GM12878 (cell line): ENCODE data around the gene ICA1. TPM values are rescaled to one million over a fixed set of nuclear protein-coding genes. Genes with fewer than 3 reads are reported as not detected.

Experiments used
- ATAC-seq: fragments of 200-7000 bp; cut with Tn5 transposase; 3 replicates; pipeline ENCODE4 v1.9.1; 2020; ENCODE audit warnings: mild to moderate bottlenecking, moderate library complexity
- BruUV-seq: library from RNA; stranded (reverse); fragments of 400-500 nt; replicated peaks from 2 replicates; lab custom pipeline; 2021; lab: Mats Ljungman, UMichigan
- CTCF ChIA-PET: fragments of 300-600 bp; sonication (Branson Sonifier 250); formaldehyde crosslinking; extraction: SDS; loops from one replicate; lab custom pipeline; 2021; ENCODE audit warnings: inconsistent platforms; lab: Yijun Ruan, JAX
- POLR2A ChIA-PET: fragments of 350-600 bp; formaldehyde crosslinking; extraction: SDS; loops from one replicate; lab custom pipeline; 2021; ENCODE audit warnings: inconsistent platforms; lab: Charles Lee
- RAD21 ChIA-PET: fragments of 300-600 bp; sonication (Branson Sonifier 250); formaldehyde crosslinking; loops from one replicate; lab custom pipeline; 2023; ENCODE audit warnings: antibody characterized with exemption; ENCODE audit not compliant: unreplicated experiment; lab: Charles Lee
- SMC1A ChIA-PET: fragments of 300-600 bp; sonication (Branson Sonifier 250); formaldehyde crosslinking; loops from one replicate; lab custom pipeline; 2023; ENCODE audit not compliant: unreplicated experiment, uncharacterized antibody; lab: Charles Lee
- DNase-seq: peaks from one replicate; pipeline ENCODE4 v3.0.0-alpha.2; 2011; ENCODE audit warnings: low read depth, low spot score
- FAIRE-seq: peaks from 3 replicates; lab custom pipeline; 2011; peaks lifted over from hg19 to GRCh38; lab: Jason Lieb, UNC
- H2AFZ ChIP-seq: 2 replicates; pipeline ENCODE4 v1.6.0; 2011; ENCODE audit warnings: low read depth, low read length, control low read depth; ENCODE audit not compliant: control insufficient read depth
- H3K27ac ChIP-seq: 2 replicates; pipeline ENCODE4 v1.5.1; 2011; ENCODE audit warnings: control low read depth; ENCODE audit not compliant: control insufficient read depth, insufficient read depth
- H3K27me3 ChIP-seq, 2 experiments: replicated peaks in 1 of 2; 2 replicates each; pipeline versions ENCODE4 v1.6.0 to v1.6.1; 2011; ENCODE audit warnings: low read length in 1 of 2; ENCODE audit not compliant: control insufficient read depth in 2 of 2, insufficient read depth in 2 of 2
- H3K36me3 ChIP-seq, 2 experiments: 2 replicates each; pipeline ENCODE4 v1.5.1; 2011; ENCODE audit warnings: low read length in 1 of 2; ENCODE audit not compliant: control insufficient read depth in 2 of 2, insufficient read depth in 2 of 2
- H3K4me1 ChIP-seq: 2 replicates; pipeline ENCODE4 v1.6.1; 2011; ENCODE audit warnings: mild to moderate bottlenecking, low read length, moderate library complexity, mixed read lengths; ENCODE audit not compliant: control insufficient read depth, insufficient read depth
- H3K4me2 ChIP-seq: 2 replicates; pipeline ENCODE4 v1.6.0; 2011; ENCODE audit warnings: control low read depth; ENCODE audit not compliant: control insufficient read depth, insufficient read depth
- H3K4me3 ChIP-seq: fragments of 200-600 bp; sonication (generic); 2 replicates; pipeline ENCODE4 v1.5.1; 2016
- H3K79me2 ChIP-seq: 2 replicates; pipeline ENCODE4 v1.6.0; 2011; ENCODE audit warnings: low read length; ENCODE audit not compliant: control insufficient read depth, insufficient read depth
- H3K9ac ChIP-seq: 2 replicates; pipeline ENCODE4 v1.8.0; 2011; ENCODE audit warnings: low read length, control low read depth, mixed read lengths; ENCODE audit not compliant: control insufficient read depth, insufficient read depth
- H3K9me3 ChIP-seq: replicated peaks from 3 replicates; pipeline ENCODE4 v1.5.1; 2011; ENCODE audit warnings: mild to moderate bottlenecking, low read length; ENCODE audit not compliant: control insufficient read depth, insufficient read depth
- H4K20me1 ChIP-seq: 2 replicates; pipeline ENCODE4 v1.6.0; 2011; ENCODE audit not compliant: control insufficient read depth, insufficient read depth
- ASH2L ChIP-seq: fragments of 300-600, 200-600 bp; sonication (generic); IDR thresholded peaks from 2 replicates; pipeline ENCODE4 v1.6.1; 2017; ENCODE audit warnings: low read depth, mild to moderate bottlenecking, borderline replicate concordance
- BACH1 ChIP-seq: fragments of 450-650 bp; IDR thresholded peaks from 2 replicates; pipeline ENCODE4 v1.6.1; 2017; ENCODE audit warnings: mild to moderate bottlenecking, borderline replicate concordance
- BCL11A ChIP-seq: IDR thresholded peaks from 2 replicates; pipeline ENCODE4 v1.6.1; 2011; ENCODE audit warnings: low read depth, low read length
- CTCF ChIP-seq, 3 experiments: IDR thresholded peaks in 2 of 3; conservative IDR thresholded peaks in 1 of 3; 2 replicates each; pipeline ENCODE4 v1.5.1; 2011; ENCODE audit warnings: low read depth in 3 of 3, low read length in 3 of 3, mild to moderate bottlenecking in 3 of 3, control low read depth in 2 of 3, moderate library complexity in 2 of 3, inconsistent platforms in 1 of 3, mixed read lengths in 1 of 3; ENCODE audit not compliant: control insufficient read depth in 2 of 3, insufficient read depth in 1 of 3; ENCODE audit errors: extremely low read depth in 1 of 3
- E2F4 ChIP-seq: IDR thresholded peaks from 2 replicates; pipeline ENCODE4 v1.6.1; 2012; ENCODE audit warnings: low read depth, low read length, improper control_type of control experiment
- ELK1 ChIP-seq: IDR thresholded peaks from 2 replicates; pipeline ENCODE4 v1.6.1; 2012; ENCODE audit warnings: low read depth, low read length, improper control_type of control experiment
- LARP7 ChIP-seq: fragments of 450-650 bp; IDR thresholded peaks from 2 replicates; pipeline ENCODE4 v1.6.1; 2017; ENCODE audit warnings: mild to moderate bottlenecking
- NBN ChIP-seq: fragments of 450-650 bp; IDR thresholded peaks from 2 replicates; pipeline ENCODE4 v1.6.1; 2016
- NKRF ChIP-seq: fragments of 450-650 bp; conservative IDR thresholded peaks from 2 replicates; pipeline ENCODE4 v1.6.1; 2017; ENCODE audit warnings: mild to moderate bottlenecking, moderate library complexity
- NR2C1 ChIP-seq: fragments of 450-650 bp; IDR thresholded peaks from 2 replicates; pipeline ENCODE4 v1.6.1; 2017; ENCODE audit warnings: antibody characterized with exemption, mild to moderate bottlenecking, moderate library complexity
- SMAD1 ChIP-seq: fragments of 450-650 bp; IDR thresholded peaks from 2 replicates; pipeline ENCODE4 v1.6.1; 2018; ENCODE audit warnings: mild to moderate bottlenecking, low read depth; ENCODE audit not compliant: partially characterized antibody
- WGBS: methylation state at CpG from one replicate; pipeline ENCODE4 v1.1.6; 2016; ENCODE audit warnings: low lambda C conversion rate; ENCODE audit not compliant: insufficient replicate concordance, insufficient coverage; ENCODE audit errors: missing lambda C conversion rate; 5-methylcytosine and 5-hydroxymethylcytosine counted together
- in situ Hi-C: fragments of 300-500 bp; cut with MboI; formaldehyde crosslinking; loops from 9 replicates; pipeline ENCODE4 v1.14.3; 2018; ENCODE audit warnings: mixed read lengths
- intact Hi-C: fragments of 100-400 bp; cut with micrococcal nuclease; formaldehyde crosslinking; loops from one replicate; pipeline ENCODE4 v1.14.2; 2022; ENCODE audit not compliant: unreplicated experiment
- polyA plus RNA-seq, 11 experiments: library from polyadenylated mRNA; depleted of rRNA in 4 of 11; unstranded in 6 of 11; stranded (reverse) in 5 of 11; fragments of >200 nt; fragmentation: Nextera tagmentation in 4 of 11; fragmentation: Illumina TruSeq in 1 of 11; extraction: Ambion mirVana in 4 of 11; extraction: Trizol in 1 of 11; gene quantifications; 1 replicate in 1 of 11; 2 replicates in 10 of 11; pipeline versions ENCODE4 v1.2.1 to v1.2.3, GENCODE V29; 2011 to 2016; ENCODE audit warnings: inconsistent platforms in 2 of 11, missing spikeins in 2 of 11, low read depth in 1 of 11
- total RNA-seq, 4 experiments: library from RNA; depleted of rRNA in 3 of 4; stranded (reverse); fragments of >200 nt in 3 of 4; fragmentation: Illumina TruSeq in 1 of 4; extraction: Trizol in 1 of 4; gene quantifications; 2 replicates each; pipeline versions ENCODE4 v1.2.1 to v1.2.3, GENCODE V29; 2013 to 2021

ICA1 gene
- total and polyA plus RNA-seq, 10 of the 15 experiments (the other 5 are each of a cell fraction or from before 2014, with no cell fraction given) = 1.3 to 35.1 (median 3.3) TPM

- in situ Hi-C loops (no loop called here), intact Hi-C loops (no loop called here)
- TF ChIP-seq LARP7 = no peak
- no peak for TF ChIP-seq SMAD1
- no peak for TF ChIP-seq E2F4
- no peak for TF ChIP-seq BCL11A
- TF ChIP-seq ELK1 = no peak
- Histone ChIP-seq H3K4me2 (no peak overlapping the region), H3K27me3 (no peaks in the 10 kb centered on the region; a peak in 2 of 4 replicates), H4K20me1 (no peaks in the 10 kb centered on the region), H3K4me1 (no peaks in the 10 kb centered on the region), H3K36me3 (no peaks in the 10 kb centered on the region), H3K79me2 (no peaks in the 10 kb centered on the region), H2AFZ (no peak overlapping the region), H3K9me3 (no peaks in the 10 kb centered on the region), H3K9ac (no peak overlapping the region), H3K4me3 (no peak overlapping the region), H3K27ac (no peak overlapping the region)
- DNase-seq (no peak), FAIRE-seq (no peak), ATAC-seq (no peak)
- POLR2A ChIA-PET = no interaction called here
- SMC1A ChIA-PET = interaction anchor here (1.1 kb wide), 1 partner anchor 11 kb away, joined by 7 read pairs; no protein-coding TSS in a partner anchor
- CTCF ChIA-PET = interaction anchor here (1.5 kb wide), 1 partner anchor 11 kb away, joined by 9 read pairs; no protein-coding TSS in a partner anchor
- no TSS peak for BruUV-seq
- RAD21 ChIA-PET = no interaction called here
Measured at GRCh38 chr7:8285155-8285554, 23.2 kb upstream of the ICA1 start.

GRCh38 chr7:8284606-8285005, 22.6 kb upstream of the ICA1 start:
- in situ Hi-C loops = no loop called here
- Histone ChIP-seq H3K36me3 (no peaks in the 10 kb centered on the region), H3K9me3 (no peaks in the 10 kb centered on the region), H3K27me3 (no peaks in the 10 kb centered on the region; a peak in 2 of 4 replicates), H4K20me1 (no peaks in the 10 kb centered on the region), H3K79me2 (no peaks in the 10 kb centered on the region), H3K27ac (no peak overlapping the region), H3K4me2 (no peak overlapping the region), H3K9ac (no peak overlapping the region), H3K4me3 (no peak overlapping the region), H2AFZ (no peak overlapping the region), H3K4me1 (no peaks in the 10 kb centered on the region)
- ATAC-seq (no peak), FAIRE-seq (no peak), DNase-seq (no peak)
- intact Hi-C loops = no loop called here
- ChIA-PET SMC1A (interaction anchor here (1.1 kb wide), 1 partner anchor 12 kb away, joined by 7 read pairs; no protein-coding TSS in a partner anchor), RAD21 (no interaction called here), CTCF (interaction anchor here (1.0 kb wide), 1 partner anchor 11 kb away, joined by 3 read pairs; no protein-coding TSS in a partner anchor), POLR2A (no interaction called here)
- WGBS = 40% methylated on average over 1 of the region's 1 CpG
- no TSS peak for BruUV-seq
- no peak for TF ChIP-seq NBN
- no peak for TF ChIP-seq BACH1
- TF ChIP-seq NR2C1 = no peak
- TF ChIP-seq NKRF = no peak
- TF ChIP-seq CTCF (IDR thresholded peaks at IDR 0.05 in 2 of 3, conservative IDR thresholded peaks at IDR 0.05 in 1 of 3; ENCODE audit: control insufficient read depth in 2 of 3, extremely low read depth in 1 of 3, insufficient read depth in 1 of 3, low read depth in 3 of 3, low read length in 3 of 3) = no peak
- TF ChIP-seq ASH2L = no peak
